Keratinocyte (primary cell): ENCODE data around the gene RFXANK.

ENCODE experiments used
- EZH2 ChIP-seq: IDR thresholded peaks from one replicate; pipeline ENCODE4 v1.6.1; 2012; ENCODE audit warnings: inconsistent platforms, mild to moderate bottlenecking, low read length, moderate library complexity
- TF ChIP-seq, protein P1 (sequence below), 3 experiments: IDR thresholded peaks in 1 of 3; conservative IDR thresholded peaks in 1 of 3; optimal IDR thresholded peaks in 1 of 3; 2 replicates in 2 of 3; 3 replicates in 1 of 3; pipeline versions ENCODE3 to v1.5.1; 2011; ENCODE audit warnings: low read length in 3 of 3, mild to moderate bottlenecking in 3 of 3, moderate library complexity in 2 of 3, control low read depth in 1 of 3, inconsistent platforms in 1 of 3; ENCODE audit not compliant: insufficient read depth in 2 of 3; ENCODE audit errors: extremely low read depth in 1 of 3

DNA sequence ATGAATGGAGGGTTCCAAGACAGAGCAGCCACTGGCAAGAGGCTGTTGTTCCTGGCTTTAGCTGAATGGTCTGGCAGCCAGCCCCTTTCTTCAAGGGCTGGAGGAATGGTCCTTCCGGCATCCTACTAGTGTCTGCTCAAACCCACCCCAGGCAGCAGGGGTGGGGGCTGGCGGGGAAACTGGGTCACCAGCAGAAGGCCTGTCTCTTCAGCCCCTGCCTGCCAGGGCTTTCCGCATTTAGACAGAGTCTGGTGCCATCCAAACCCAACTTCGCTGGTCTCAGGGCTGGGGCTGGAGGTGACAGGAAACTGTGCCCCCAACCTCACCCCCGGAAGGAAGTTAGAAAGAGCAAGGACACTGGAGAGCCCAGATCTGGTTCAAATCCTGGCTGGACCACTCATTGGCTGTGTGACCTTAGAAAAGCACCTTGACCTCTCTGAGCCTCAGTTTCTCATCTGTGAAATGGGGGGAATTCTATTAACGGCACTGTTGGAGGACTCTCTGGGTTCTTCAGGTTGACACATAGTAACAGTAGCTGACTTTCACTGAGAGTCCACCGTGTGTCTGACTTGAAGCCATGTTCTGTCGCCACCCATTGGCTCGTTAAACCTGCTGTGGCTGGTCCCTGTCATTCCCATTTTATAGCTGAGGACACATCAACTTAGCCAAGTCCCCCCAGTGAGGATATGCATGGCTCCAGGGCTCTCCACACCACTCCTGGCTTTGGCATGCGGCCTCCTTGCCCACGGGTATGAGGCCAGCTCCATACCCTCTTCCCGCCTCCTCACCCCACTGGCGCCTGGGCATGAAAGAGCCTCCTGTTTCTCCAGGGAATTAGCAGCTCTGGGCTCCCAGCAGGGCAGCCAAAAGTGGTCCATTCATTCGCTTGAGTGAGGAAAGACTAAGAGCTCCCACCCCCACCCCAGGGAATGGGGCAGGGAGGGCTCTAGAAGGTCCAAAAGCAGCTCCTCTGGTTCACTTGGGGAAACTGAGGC, 13.7 kb downstream of the RFXANK start:
- TF ChIP-seq EZH2, result no peak
- TF ChIP-seq, protein P1, sequence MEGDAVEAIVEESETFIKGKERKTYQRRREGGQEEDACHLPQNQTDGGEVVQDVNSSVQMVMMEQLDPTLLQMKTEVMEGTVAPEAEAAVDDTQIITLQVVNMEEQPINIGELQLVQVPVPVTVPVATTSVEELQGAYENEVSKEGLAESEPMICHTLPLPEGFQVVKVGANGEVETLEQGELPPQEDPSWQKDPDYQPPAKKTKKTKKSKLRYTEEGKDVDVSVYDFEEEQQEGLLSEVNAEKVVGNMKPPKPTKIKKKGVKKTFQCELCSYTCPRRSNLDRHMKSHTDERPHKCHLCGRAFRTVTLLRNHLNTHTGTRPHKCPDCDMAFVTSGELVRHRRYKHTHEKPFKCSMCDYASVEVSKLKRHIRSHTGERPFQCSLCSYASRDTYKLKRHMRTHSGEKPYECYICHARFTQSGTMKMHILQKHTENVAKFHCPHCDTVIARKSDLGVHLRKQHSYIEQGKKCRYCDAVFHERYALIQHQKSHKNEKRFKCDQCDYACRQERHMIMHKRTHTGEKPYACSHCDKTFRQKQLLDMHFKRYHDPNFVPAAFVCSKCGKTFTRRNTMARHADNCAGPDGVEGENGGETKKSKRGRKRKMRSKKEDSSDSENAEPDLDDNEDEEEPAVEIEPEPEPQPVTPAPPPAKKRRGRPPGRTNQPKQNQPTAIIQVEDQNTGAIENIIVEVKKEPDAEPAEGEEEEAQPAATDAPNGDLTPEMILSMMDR (optimal IDR thresholded peaks at IDR 0.05 in 1 of 3, IDR thresholded peaks at IDR 0.05 in 1 of 3, conservative IDR thresholded peaks at IDR 0.05 in 1 of 3; ENCODE audit: extremely low read depth in 1 of 3, insufficient read depth in 2 of 3, low read length in 3 of 3), result no peak
